IMR-90 (cell line): ENCODE results near the gene ZMYM2.

ENCODE experiments used
- CEBPB ChIP-seq: IDR thresholded peaks from 2 replicates; pipeline ENCODE4 v1.6.1; 2012; ENCODE audit warnings: low read depth, low read length, improper control_type of control experiment
- CHD1 ChIP-seq: IDR thresholded peaks from 2 replicates; pipeline ENCODE4 v1.6.1; 2012; ENCODE audit warnings: low read depth, low read length, improper control_type of control experiment
- ELK1 ChIP-seq: fragments of 150-350 bp; IDR thresholded peaks from 2 replicates; pipeline ENCODE4 v1.6.1; 2016; ENCODE audit warnings: low read depth, mild to moderate bottlenecking, low read length, moderate library complexity, borderline replicate concordance
- FOS ChIP-seq: fragments of 150-350 bp; IDR thresholded peaks from 2 replicates; pipeline ENCODE4 v1.6.1; 2016; ENCODE audit warnings: low read depth, low read length
- MXI1 ChIP-seq: IDR thresholded peaks from 2 replicates; pipeline ENCODE4 v1.6.1; 2012; ENCODE audit warnings: low read depth, mild to moderate bottlenecking, low read length, moderate library complexity, borderline replicate concordance
- POLR2A ChIP-seq: IDR thresholded peaks from 2 replicates; pipeline ENCODE4 v1.6.1; 2012; ENCODE audit warnings: mild to moderate bottlenecking, low read depth, low read length
- RAD21 ChIP-seq: IDR thresholded peaks from 2 replicates; pipeline ENCODE4 v1.6.1; 2012; ENCODE audit warnings: low read length, improper control_type of control experiment
- RCOR1 ChIP-seq: IDR thresholded peaks from 2 replicates; pipeline ENCODE4 v1.6.1; 2012; ENCODE audit warnings: mild to moderate bottlenecking, low read length, improper control_type of control experiment; ENCODE audit not compliant: insufficient replicate concordance
- RFX5 ChIP-seq: IDR thresholded peaks from 2 replicates; pipeline ENCODE4 v1.8.0; 2012; ENCODE audit warnings: low read depth, mild to moderate bottlenecking, low read length, moderate library complexity
- SMC3 ChIP-seq: fragments of 150-350 bp; IDR thresholded peaks from 2 replicates; pipeline ENCODE4 v1.6.1; 2016; ENCODE audit warnings: low read depth, mild to moderate bottlenecking, antibody characterized with exemption, low read length, moderate library complexity
- TF ChIP-seq, protein P1 (sequence below): conservative IDR thresholded peaks from 2 replicates; pipeline ENCODE4 v1.5.1; 2012; ENCODE audit warnings: mild to moderate bottlenecking, low read depth, low read length, improper control_type of control experiment

- TF ChIP-seq CHD1 (no peak), FOS (no peak), POLR2A (no peak), SMC3 (no peak), MXI1 (no peak), RAD21 (no peak), RFX5 (no peak), RCOR1 (no peak), ELK1 (no peak), CEBPB (no peak)
- TF ChIP-seq, protein P1, sequence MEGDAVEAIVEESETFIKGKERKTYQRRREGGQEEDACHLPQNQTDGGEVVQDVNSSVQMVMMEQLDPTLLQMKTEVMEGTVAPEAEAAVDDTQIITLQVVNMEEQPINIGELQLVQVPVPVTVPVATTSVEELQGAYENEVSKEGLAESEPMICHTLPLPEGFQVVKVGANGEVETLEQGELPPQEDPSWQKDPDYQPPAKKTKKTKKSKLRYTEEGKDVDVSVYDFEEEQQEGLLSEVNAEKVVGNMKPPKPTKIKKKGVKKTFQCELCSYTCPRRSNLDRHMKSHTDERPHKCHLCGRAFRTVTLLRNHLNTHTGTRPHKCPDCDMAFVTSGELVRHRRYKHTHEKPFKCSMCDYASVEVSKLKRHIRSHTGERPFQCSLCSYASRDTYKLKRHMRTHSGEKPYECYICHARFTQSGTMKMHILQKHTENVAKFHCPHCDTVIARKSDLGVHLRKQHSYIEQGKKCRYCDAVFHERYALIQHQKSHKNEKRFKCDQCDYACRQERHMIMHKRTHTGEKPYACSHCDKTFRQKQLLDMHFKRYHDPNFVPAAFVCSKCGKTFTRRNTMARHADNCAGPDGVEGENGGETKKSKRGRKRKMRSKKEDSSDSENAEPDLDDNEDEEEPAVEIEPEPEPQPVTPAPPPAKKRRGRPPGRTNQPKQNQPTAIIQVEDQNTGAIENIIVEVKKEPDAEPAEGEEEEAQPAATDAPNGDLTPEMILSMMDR: no peak
Observed at GRCh38 chr13:19967621-19968020, 9.1 kb downstream of the ZMYM2 start.
